ENCODE data around the gene ERC1. TPM values are rescaled to one million over a fixed set of nuclear protein-coding genes. Genes with fewer than 3 reads are reported as not detected.

The ERC1 gene
- total and polyA plus RNA-seq, 2 donors (not counting 3 experiments of a cell fraction or from before 2014, with no cell fraction given), result 11.7 to 66.1 TPM

DNA sequence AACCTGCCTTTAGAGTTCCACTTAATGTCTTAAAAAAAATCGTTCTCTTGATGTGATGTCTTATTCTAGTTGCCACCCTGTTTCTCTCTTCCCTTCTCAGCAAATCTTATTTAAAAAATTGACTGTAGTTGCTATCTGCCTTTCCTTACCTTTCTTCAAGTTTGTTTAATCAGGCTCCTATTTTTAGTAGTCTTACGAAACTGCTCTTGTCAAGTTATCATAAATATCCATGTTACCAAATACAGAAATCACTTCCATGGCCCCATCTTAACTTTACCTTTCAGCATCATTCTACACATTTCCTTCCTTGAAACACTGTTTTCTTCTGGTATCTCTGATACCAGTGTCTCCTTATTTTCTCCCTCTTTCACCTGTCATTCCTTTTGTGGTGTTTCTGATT is 227.3 kb downstream of the ERC1 start:
- TF ChIP-seq, protein P1, sequence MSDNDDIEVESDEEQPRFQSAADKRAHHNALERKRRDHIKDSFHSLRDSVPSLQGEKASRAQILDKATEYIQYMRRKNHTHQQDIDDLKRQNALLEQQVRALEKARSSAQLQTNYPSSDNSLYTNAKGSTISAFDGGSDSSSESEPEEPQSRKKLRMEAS (IDR thresholded peaks at IDR 0.05; ENCODE audit: insufficient read depth, insufficient read length), result no peak
- TF ChIP-seq POLR2A (IDR thresholded peaks at IDR 0.05; ENCODE audit: low read depth, low read length) (no peak), FOS (IDR thresholded peaks at IDR 0.05; ENCODE audit: borderline replicate concordance, insufficient read depth, low read length) (no peak), JUN (IDR thresholded peaks at IDR 0.05; ENCODE audit: borderline replicate concordance, insufficient read depth, insufficient read length, low read depth) (no peak), EZH2 (IDR thresholded peaks at IDR 0.05; ENCODE audit: borderline replicate concordance, low read depth, low read length, severe bottlenecking) (no peak), POLR2AphosphoS5 (IDR thresholded peaks at IDR 0.05; ENCODE audit: insufficient read depth, low read depth, low read length) (no peak), MYC (IDR thresholded peaks at IDR 0.05; ENCODE audit: low read depth, low read length) (no peak), GATA2 (IDR thresholded peaks at IDR 0.05; ENCODE audit: insufficient read depth, insufficient read length, low read depth, low read length) (no peak)
- TF ChIP-seq, protein P2, sequence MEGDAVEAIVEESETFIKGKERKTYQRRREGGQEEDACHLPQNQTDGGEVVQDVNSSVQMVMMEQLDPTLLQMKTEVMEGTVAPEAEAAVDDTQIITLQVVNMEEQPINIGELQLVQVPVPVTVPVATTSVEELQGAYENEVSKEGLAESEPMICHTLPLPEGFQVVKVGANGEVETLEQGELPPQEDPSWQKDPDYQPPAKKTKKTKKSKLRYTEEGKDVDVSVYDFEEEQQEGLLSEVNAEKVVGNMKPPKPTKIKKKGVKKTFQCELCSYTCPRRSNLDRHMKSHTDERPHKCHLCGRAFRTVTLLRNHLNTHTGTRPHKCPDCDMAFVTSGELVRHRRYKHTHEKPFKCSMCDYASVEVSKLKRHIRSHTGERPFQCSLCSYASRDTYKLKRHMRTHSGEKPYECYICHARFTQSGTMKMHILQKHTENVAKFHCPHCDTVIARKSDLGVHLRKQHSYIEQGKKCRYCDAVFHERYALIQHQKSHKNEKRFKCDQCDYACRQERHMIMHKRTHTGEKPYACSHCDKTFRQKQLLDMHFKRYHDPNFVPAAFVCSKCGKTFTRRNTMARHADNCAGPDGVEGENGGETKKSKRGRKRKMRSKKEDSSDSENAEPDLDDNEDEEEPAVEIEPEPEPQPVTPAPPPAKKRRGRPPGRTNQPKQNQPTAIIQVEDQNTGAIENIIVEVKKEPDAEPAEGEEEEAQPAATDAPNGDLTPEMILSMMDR (IDR thresholded peaks at IDR 0.05; ENCODE audit: extremely low read depth in 1 of 2, insufficient read depth in 1 of 2, low read depth in 1 of 2, low read length in 2 of 2), result no peak
- DNase-seq (ENCODE audit: low read depth, low spot score) (no peak), FAIRE-seq (no peak)
- dilution Hi-C loops (cut with MboI; ENCODE audit: extremely low pct_ligation_motif_present, low sequenced_read_pairs), result no loop called here
- Histone ChIP-seq H3K27ac (ENCODE audit: insufficient read depth, low read depth, low read length) (no peak overlapping the region), H3K4me1 (ENCODE audit: control insufficient read depth, extremely low read depth, insufficient read depth, low read length) (peaks cover 20% of the 10 kb centered on the region), H3K9me3 (replicated peaks; ENCODE audit: control insufficient read depth, insufficient read depth, low read length) (no peaks in the 10 kb centered on the region), H3K79me2 (ENCODE audit: control insufficient read depth, insufficient read depth, low read length) (no peaks in the 10 kb centered on the region), H3K9ac (replicated peaks; ENCODE audit: extremely low read depth, insufficient read depth, low read length) (no peak overlapping the region), H3K9me1 (replicated peaks; ENCODE audit: control insufficient read depth, extremely low read depth, insufficient read depth, low read length) (no peaks in the 10 kb centered on the region), H3K27me3 (ENCODE audit: control insufficient read depth in 2 of 2, insufficient read depth in 2 of 2, low read length in 2 of 2) (no peaks in the 10 kb centered on the region), H2AFZ (ENCODE audit: low read depth, low read length) (no peak overlapping the region), H3K36me3 (ENCODE audit: control insufficient read depth in 2 of 2, extremely low read depth in 1 of 2, insufficient read depth in 2 of 2, low read length in 2 of 2) (no peaks in the 10 kb centered on the region), H3K4me3 (replicated peaks in 1 of 3; ENCODE audit: insufficient read depth in 1 of 3, low read depth in 1 of 3, low read length in 3 of 3) (no peak overlapping the region), H3K4me2 (ENCODE audit: insufficient read depth, low read length) (peak overlapping the region; percentile 98), H4K20me1 (replicated peaks; ENCODE audit: control insufficient read depth, extremely low read depth, insufficient read depth, low read length) (no peaks in the 10 kb centered on the region)
- intact Hi-C loops (cut with micrococcal nuclease), result loop anchor here (5.0 kb wide), 2 partner anchors 101 to 364 kb away; no protein-coding TSS in a partner anchor
- ChIA-PET CTCF (no interaction called here), POLR2A (no interaction called here)
- BruUV-seq (replicated peaks), result no TSS peak
